ENCODE results near the gene CIAO1.

- no peak for TF ChIP-seq CTCF (IDR thresholded peaks at IDR 0.05)
- no peak for TF ChIP-seq POLR2A (IDR thresholded peaks at IDR 0.05)
Measured at GRCh38 chr2:96241227-96241626, 24.8 kb upstream of the CIAO1 start.

Measured in adrenal gland (tissue), 5 donors.